SH-SY5Y (cell line): ENCODE data around the gene S100A14.
A peak's percentile ranks its signal among the peaks of the same experiment; 100 is the strongest.

Experiments
- GATA2 ChIP-seq: IDR thresholded peaks from 2 replicates; pipeline ENCODE4 v1.6.1; 2011; ENCODE audit warnings: mild to moderate bottlenecking, low read depth, low read length
- GATA3 ChIP-seq: IDR thresholded peaks from 2 replicates; pipeline ENCODE4 v1.6.1; 2011; ENCODE audit warnings: low read depth, mild to moderate bottlenecking, low read length, moderate library complexity

Gene S100A14

DNA sequence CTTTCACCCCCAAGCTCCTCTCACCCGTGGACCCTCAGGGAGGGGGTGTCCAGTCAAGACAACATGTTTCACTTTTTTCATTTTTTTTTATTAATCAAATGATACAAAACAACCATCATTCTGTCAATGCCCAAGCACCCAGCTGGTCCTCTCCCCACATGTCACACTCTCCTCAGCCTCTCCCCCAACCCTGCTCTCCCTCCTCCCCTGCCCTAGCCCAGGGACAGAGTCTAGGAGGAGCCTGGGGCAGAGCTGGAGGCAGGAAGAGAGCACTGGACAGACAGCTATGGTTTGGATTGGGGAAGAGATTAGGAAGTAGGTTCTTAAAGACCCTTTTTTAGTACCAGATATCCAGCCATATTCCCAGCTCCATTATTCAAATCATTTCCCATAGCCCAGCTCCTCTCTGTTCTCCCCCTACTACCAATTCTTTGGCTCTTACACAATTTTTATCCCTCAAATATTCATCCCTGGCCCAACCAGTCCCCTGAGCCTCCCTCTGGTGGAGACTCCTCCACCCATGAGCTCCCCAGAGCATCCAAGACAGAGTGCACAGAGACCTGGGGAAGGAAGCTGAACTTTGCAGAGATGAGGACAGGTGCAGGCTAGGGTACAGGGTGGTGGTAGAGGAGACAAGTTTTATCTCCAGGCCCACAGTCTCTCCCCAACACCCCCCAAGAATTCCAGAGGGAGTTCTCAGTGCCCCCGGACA is 1.8 kb downstream of the S100A14 start:
- no peak for TF ChIP-seq GATA3

- TF ChIP-seq GATA2 (no peak), GATA3 (no peak)
Observed at GRCh38 chr1:153613406-153613805, 2.7 kb downstream of the S100A14 start.

DNA sequence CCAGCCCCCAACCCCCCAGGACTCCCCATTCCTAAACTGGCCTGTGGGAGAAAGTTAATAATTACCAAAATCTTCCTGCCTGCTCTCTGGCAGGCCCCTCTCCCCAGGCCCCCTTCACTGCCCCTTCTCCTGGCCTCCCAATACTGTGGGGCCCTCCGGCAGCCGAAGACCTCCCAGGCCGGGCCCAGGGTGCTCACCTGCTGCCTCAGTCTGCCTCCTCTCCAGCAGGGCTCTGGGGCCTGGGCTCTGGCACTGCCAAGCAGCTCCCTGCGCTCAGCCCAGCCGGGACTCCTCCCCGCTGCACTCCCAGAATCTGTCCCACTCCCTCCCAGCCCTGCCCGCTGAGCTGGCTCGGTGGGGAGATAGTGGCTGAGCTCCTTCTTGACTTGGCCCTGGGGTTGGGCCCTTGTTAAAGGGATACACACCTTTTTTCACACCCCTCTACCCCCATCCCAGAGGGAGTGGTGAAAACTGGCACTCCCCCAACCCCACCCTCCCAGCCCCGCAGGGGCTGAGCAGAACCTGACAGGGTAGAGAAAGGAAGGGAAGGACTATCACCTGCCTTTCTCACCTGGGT is 3.3 kb downstream of the S100A14 start, which contains the start of gene S100A16:
S100A16 (minus strand) TSS at position 383 of the 577 bp plus-strand sequence. CDS start 4,986 bp downstream, outside the sequence.
- TF ChIP-seq GATA2 = no peak
- no peak for TF ChIP-seq GATA3

GRCh38 chr1:153612111-153612754 is 3.9 kb downstream of the S100A14 start:
- TF ChIP-seq GATA2 = no peak
- no peak for TF ChIP-seq GATA3

GRCh38 chr1:153611356-153611755 is 4.8 kb downstream of the S100A14 start:
- TF ChIP-seq GATA2 = no peak
- TF ChIP-seq GATA3 = no peak

DNA sequence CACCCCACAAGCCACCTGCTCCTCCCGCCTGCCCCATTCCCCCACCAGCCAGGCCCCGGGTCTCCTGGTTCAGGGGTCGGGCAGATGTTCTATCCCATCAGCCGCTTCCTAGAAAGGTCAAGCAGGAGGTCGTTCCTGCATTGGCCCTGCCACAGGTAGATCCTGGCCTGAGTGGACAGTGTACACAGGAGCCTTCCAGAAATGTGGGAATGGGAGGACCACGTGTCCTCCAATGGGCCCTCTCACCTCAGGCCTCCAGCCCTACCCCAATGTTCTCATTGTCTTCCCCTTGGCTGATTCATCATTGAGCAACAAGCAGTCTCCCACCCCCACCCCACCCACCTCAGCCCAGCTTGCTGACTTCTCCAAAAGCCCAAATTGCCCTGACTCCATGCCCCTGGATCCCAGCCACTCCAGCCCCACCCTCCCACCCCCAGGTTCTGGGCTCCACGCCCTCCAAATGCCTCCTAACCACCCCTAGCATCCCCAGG is 5.3 kb downstream of the S100A14 start:
- TF ChIP-seq GATA2 = no peak
- no peak for TF ChIP-seq GATA3

- no peak for TF ChIP-seq GATA3
- peak; percentile 22; the same call in 1 of the 2 replicates for TF ChIP-seq GATA2
Observed at GRCh38 chr1:153610334-153610733, 5.8 kb downstream of the S100A14 start.

DNA sequence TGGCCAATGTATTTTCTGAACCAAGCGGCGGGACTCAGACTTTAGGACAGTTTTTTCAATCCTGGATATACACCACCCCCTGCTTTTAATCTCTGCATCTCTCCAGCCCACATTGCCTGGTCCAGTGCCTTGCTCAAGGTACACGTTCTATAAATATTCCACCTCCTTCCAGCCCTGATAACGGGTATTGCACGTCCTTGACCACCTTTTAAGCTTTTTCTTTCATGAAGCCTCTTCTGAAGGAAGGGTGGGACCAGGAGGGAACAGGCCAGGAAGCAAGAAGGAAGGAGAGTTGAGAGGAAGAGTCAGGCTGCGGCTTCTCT is 6.6 kb downstream of the S100A14 start:
- TF ChIP-seq GATA3 (no peak), GATA2 (no peak)

DNA sequence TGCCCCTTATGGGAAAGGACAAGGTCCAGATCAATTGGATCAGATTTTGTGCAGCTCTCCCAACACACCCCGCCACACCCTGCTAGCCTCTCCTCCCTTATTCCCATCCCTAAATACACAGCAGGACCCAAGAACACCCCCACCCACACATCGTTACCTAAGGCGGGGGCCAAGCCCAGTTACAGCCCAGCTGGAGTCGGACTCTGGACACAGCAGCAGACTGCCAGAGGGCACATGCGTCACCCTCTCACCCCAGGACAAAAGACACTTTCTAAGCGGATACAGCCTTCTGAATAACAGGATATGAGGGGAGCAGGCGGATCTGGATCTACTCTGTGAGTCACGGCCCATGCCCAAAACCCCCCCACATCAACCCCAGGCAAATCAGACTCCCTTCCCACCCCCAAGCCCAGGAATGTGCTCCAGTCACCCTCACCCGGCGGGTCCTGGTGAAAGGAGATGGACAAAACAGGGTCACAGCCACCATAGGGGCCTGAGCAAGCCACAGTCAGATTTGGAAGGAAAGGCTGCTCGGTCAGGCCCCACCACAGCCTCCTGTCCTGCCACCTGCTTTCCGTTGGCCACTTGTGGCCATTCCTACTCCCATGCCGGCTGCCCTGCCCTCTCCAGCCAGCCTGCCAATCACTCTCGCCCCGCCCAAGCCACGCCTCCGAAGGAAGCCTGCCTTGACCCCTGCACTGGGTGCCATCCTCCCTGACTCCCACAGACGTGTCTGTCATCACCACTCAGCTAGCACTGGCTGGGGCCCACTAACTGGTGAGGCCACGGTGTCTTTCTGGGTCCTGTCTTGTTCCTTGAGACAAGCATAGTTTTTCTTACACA is 7.2 kb downstream of the S100A14 start:
- TF ChIP-seq GATA2 = no peak
- no peak for TF ChIP-seq GATA3

- no peak for TF ChIP-seq GATA2
Observed at GRCh38 chr1:153608089-153608682, 7.9 kb downstream of the S100A14 start.

GRCh38 chr1:153607381-153607780 is 8.7 kb downstream of the S100A14 start:
- TF ChIP-seq GATA2 (no peak), GATA3 (no peak)

- TF ChIP-seq GATA3 = no peak
- no peak for TF ChIP-seq GATA2
Observed at GRCh38 chr1:153606194-153606593, 9.9 kb downstream of the S100A14 start.

DNA sequence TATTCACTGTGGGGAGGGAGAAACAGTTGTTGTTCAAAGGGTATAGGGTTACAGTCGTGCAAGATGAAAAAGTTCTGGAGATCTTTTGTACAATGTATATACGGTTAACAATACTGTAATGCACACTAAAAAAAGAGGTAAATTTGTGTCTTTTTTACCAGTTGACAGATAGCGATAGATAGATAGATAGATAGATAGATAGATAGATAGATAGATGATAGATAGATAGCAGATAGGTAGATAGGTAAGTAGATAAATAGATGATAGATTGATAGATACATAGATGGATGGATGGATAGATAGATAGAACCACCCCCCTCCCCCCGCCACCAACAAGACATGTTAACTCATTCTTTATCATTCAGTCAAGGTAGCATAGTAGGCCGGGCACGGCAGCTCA is 13.4 kb downstream of the S100A14 start:
- no peak for TF ChIP-seq GATA3
- no peak for TF ChIP-seq GATA2

DNA sequence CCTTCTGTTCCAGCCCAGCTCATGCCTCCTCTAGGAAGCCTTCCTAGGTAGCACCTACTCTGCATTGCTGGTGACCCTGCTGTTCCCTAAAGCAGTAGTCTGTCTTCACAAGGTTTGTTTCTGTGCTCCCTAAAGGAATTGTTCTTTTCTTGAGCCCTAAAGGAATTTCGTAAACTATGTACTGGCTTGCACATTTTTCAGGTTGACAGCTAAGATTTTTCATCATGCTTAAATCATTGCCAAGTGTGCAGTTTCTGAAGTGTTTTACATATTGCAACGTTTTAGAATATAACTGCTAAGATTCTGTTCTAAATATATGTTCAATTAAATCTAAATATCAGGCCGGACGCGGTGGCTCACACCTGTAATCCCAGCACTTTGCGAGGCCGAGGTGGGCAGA is 16.3 kb downstream of the S100A14 start:
- TF ChIP-seq GATA3 (no peak), GATA2 (no peak)
